OCI-M2 (cell line): ENCODE results near the gene CGREF1.
"Not testable (repeated sequence)": the region's sequence is repeated elsewhere in the genome, so short reads cannot be mapped to it uniquely, and the experiment has no call there.

ENCODE experiments used
- DNase-seq: peaks from one replicate; lab custom pipeline; 2025; ENCODE audit not compliant: unreplicated experiment; lab: John Stamatoyannopoulos, UW

The CGREF1 gene

GRCh38 chr2:27137322-27137935 lies 18.5 kb upstream of the CGREF1 start:
- no peak for DNase-seq

- DNase-seq: no peak
These were observed 17.8 kb upstream of the CGREF1 start for GRCh38 chr2:27136751-27137150.

- no peak for DNase-seq
These were observed 16.6 kb upstream of the CGREF1 start for GRCh38 chr2:27135478-27135955.

- no peak for DNase-seq
These were observed 16.0 kb upstream of the CGREF1 start for GRCh38 chr2:27134781-27135477.

GRCh38 chr2:27133905-27134780 lies 15.2 kb upstream of the CGREF1 start, which contains the start of gene PREB:
Gene PREB (minus strand): TSS chr2:27134636. CDS start chr2:27134421, 215 bp downstream.
- peak; percentile 57 for DNase-seq

GRCh38 chr2:27133195-27133875 lies 14.4 kb upstream of the CGREF1 start:
- DNase-seq: no peak

GRCh38 chr2:27131429-27131828 lies 12.5 kb upstream of the CGREF1 start:
- DNase-seq: no peak

GRCh38 chr2:27130396-27130795 lies 11.5 kb upstream of the CGREF1 start:
- DNase-seq: no peak

- DNase-seq: no peak
These were observed 10.0 kb upstream of the CGREF1 start for GRCh38 chr2:27128668-27129571.

- no peak for DNase-seq
These were observed 9.1 kb upstream of the CGREF1 start for GRCh38 chr2:27127883-27128667.

GRCh38 chr2:27126252-27126710 lies 7.4 kb upstream of the CGREF1 start:
- DNase-seq: no peak

- DNase-seq: no peak
These were observed 6.2 kb upstream of the CGREF1 start for GRCh38 chr2:27125104-27125503.

GRCh38 chr2:27123302-27124150 lies 4.6 kb upstream of the CGREF1 start, which contains the start of gene ABHD1:
Gene ABHD1 (plus strand): TSS chr2:27123815. CDS start chr2:27123949, 134 bp downstream.
- no peak for DNase-seq

- no peak for DNase-seq
These were observed 3.9 kb upstream of the CGREF1 start for GRCh38 chr2:27122791-27123190.

- DNase-seq: no peak
These were observed 3.0 kb upstream of the CGREF1 start for GRCh38 chr2:27121906-27122305.

- DNase-seq: not testable (repeated sequence)
These were observed 372 bp upstream of the CGREF1 start for GRCh38 chr2:27119330-27119670.

GRCh38 chr2:27117995-27118524 lies 868 bp downstream of the CGREF1 start:
- no peak for DNase-seq

- no peak for DNase-seq
These were observed 3.4 kb downstream of the CGREF1 start for GRCh38 chr2:27115519-27115918.
